AG20443 (cell line): Measurements from ENCODE around the gene PROCR.
"Not testable (repeated sequence)": the region's sequence is repeated elsewhere in the genome, so short reads cannot be mapped to it uniquely, and the experiment has no call there.

ENCODE experiments used
- DNase-seq: peaks from one replicate; pipeline ENCODE4 v3.0.0; 2012; ENCODE audit warnings: low spot score, mixed read lengths

PROCR gene

GRCh38 chr20:35171753-35172433 is at the start of gene PROCR:
PROCR (plus strand) TSS chr20:35172072; CDS start chr20:35172155, 83 bp downstream.
- DNase-seq = peak; percentile 94

DNA sequence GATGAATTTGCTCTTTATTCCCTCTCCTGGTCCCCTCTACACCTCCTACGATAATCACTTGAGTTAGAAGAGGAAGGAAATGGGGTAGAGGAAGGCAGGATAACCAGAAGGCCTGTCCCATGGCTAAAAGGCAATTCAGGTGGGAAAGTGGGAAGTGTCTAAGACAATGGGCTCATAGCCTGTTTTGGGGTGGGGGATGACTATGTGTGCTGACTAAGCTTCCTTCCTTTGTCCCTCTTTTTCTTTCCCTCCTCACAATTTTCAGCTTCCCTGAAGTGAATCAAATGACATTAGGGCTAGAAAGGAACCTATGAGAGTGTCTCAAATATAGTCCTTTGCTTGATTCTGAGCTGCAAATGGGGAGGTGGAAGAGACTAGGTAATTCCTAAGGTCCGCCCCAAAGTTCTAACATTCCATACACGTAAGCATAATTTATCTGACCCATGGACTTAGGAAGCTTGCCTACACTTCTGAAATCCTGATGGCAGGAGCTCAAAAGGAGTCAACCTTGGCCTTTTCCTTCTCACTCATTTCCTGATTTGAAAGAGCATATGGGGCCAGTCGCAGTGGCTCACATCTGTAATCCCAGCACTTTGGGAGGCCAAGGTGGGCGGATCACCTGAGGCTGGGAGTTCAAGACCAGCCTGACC is 49.0 kb upstream of the PROCR start:
- no peak for DNase-seq

DNA sequence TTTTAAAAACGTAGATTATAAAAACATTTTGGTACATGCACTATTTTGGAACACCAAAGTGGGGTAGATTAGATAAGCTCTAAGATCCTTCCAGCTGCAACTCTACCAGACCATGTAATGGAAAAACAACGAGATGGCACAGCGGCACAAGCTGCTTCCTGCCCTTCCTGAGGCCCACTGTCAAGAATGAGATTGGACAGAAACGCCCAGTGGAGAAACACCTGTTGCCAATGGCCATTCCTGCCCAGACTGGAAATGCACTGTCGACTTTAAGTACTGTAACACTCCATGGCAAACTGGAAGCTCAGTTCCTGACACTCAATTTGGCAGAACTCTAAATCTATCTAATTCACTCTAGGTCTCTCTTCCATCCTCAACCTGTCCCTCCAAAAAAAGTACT is 46.1 kb upstream of the PROCR start:
- no peak for DNase-seq

- no peak for DNase-seq
Observed at GRCh38 chr20:35129647-35130069, 42.2 kb upstream of the PROCR start.

DNA sequence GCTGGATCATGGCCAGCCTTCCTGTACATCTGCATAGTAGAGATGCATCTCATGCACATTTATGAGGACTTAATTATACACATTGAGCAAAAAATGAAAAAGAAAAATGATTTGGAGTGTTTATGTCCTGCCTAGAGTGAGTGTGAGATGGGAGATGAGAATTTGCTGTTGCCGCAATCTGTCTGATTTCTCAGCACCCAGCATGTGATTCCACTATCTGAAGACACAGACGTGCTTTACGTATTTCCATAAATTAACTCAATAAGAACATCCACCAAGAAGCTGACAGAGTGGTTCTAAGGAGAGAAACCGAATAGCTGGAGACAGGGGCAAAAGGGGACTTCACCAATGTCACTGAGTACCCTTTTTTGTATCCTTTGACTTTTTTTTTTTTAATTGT is 39.9 kb upstream of the PROCR start:
- no peak for DNase-seq

GRCh38 chr20:35133031-35133430 is 38.8 kb upstream of the PROCR start:
- no peak for DNase-seq

DNA sequence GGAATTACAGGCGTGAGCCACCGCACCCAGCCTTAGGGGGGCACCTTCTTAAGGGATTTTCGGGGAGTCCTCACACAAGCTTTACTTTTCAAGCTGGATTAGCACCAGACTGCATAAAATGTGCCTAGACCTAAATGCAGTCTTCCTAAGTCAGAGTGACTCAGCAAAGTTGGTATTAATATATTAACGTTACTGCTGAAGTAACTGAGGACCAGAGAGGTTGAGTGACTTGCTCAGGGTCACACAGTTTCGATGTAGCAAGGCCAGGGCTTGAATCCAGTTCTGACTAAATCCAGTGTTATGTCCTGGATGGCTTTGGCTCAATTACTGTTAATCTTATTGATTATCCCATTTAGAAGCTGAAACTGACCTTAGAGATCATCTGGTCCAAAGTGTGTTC is 38.1 kb upstream of the PROCR start:
- no peak for DNase-seq

DNA sequence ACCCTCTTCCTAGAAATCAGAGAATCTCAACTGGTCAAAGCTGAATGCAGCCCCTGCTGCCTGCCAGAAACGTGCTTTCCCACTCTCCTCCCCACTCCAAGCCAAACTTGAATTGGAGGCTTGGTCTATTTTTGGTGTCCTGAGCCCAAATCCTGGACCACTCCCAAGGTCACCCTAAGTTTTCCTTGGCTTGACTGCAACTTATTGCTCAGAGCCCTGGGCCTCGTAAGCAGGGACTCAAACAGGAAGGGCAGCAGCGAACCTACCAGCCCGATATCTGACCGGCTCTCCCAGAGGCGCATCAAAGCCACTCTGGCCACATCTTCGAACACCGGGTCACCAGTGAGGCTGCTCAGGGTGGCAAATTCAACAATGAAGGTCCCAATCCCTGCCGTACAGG is 37.4 kb upstream of the PROCR start:
- DNase-seq = no peak

DNA sequence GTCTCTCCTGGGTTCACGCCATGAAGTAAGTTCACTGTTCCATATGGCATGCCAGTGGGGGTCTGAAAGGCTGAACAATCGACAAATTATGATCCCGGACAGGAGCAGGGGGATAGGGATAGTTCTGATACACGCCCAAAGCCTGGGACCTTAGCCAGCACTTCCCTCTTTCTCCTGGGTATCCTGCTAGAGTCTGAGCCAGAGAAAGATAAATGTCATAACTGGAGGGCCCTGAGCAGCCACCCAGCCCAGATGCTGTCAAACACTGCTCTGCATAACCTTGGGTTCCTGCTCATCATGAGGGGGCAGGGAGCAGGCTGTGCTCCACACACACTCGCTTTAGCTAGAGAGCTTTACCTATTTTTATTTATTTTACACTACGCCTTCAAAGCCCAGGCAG is 37.0 kb upstream of the PROCR start:
- no peak for DNase-seq

- peak; percentile 75 for DNase-seq
Observed at GRCh38 chr20:35135867-35136586, 35.8 kb upstream of the PROCR start.

DNA sequence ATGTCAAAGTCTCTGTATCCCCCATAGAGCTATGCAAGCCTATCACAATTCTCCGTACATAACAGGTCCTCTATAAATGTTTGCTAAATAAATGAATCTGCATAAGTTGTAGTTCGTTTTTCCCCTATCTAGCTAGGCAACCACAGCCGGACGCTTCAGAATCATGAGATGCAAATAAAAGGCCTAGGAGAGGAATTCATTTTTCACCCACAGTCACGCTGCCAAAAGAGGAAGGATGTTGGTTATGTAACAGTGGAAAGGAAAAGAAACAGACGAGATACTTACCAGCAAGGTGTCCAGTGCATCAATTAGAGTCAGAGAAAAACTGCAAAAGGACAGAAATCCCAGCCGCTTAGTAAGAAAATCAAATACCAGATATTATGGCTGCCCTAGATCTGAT is 27.2 kb upstream of the PROCR start:
- no peak for DNase-seq

- peak; percentile 37 for DNase-seq
Observed at GRCh38 chr20:35145141-35145564, 26.7 kb upstream of the PROCR start.

- DNase-seq = peak; percentile 43
Observed at GRCh38 chr20:35146299-35146919, 25.5 kb upstream of the PROCR start.

- DNase-seq = peak; percentile 98
Observed at GRCh38 chr20:35146920-35147574, 24.8 kb upstream of the PROCR start, which contains the start of gene EDEM2. EDEM2 (minus strand) TSS chr20:35147336; CDS start chr20:35147258, 78 bp downstream.

DNA sequence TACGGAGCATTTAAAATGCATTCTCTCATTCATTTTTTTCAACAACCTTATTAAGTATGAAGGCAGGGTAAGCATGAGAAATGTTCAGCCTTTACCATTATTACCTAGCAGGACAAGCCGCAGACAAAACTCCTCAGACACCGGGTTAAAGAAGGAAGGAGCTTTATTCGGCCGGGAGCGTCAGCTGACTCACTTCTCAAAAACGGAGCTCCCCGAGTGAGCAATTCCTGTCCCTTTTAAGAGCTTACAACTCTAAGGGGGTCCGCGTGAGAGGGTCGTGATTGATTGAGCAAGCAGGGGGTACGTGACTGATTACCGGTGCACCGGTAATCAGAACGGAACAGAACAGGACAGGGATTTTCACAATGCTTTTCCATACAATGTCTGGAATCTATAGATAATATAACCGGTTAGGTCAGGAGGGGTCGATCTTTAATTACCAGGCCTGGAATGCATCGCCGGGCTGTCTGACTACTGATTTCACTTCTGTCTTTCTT is 24.2 kb upstream of the PROCR start:
- DNase-seq = not testable (repeated sequence)

DNA sequence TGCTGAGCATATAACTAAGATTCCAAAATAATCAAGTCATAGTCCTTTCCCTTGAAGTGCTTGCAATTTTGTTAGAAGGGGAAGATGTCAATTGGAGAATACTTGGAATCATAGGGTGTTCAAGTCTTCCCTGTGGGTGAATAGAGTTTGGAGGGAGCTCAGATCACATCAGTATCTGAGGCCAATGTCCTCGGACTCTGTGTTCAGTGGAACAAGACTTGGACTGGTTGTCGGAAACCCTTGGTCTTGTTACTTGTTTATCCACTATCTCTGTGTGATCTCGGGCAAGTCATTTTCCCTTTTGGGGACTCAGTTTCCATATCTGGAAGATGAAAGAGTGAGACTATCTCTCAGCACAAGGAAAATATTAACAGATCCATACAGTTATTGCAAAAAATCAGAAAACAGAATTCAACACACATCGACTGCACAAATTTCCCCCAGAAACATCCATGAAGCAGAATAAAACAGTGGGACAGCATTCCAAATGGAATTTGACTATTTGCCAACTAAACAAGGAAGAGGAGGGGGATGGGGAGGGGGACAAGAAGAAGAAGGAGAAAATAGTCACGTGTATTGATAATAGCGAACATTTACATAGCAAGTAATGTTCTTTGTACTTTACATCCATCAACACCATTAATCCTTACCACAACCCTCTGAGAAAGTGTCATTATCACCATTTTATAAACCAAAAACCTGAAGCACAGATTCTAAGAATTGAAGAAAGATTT is 20.9 kb upstream of the PROCR start:
- no peak for DNase-seq

DNA sequence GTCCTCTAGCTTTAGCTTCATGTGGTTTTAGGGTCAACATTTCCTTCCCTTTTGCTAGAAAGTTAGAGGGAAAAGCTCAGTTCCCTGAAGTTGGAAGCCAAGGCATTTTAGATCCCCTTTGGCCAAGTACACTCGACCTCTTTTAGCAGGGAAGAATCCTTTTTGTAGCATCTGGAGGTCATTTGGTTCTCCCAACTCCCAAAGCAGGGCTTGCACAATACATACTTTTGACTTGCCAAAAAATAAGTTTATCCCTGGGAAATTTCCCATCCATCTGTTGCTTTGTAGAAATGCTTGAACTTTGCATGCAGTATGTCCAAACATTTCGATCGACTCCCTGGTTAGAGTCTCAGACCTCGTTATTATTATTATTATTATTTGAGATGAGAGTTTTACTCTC is 20.1 kb upstream of the PROCR start:
- DNase-seq = peak; percentile 70

DNA sequence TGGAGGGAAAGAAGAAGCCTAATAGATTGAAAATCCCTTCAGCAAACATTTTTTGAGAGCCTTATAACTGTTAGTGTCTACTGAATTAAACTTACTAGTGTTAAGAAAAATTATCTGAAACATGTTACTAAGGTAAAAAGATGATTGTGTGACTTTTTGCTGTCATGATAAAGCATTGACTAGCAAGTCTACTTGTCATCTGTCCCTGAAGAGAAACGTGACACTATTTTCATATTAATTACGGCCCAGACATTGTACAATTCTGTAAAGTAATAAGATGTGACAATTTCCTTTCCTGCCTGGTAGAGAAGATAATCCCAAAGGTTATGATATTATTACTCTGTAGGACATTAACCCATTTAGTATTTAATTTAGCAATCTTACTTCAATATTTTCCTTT is 15.9 kb upstream of the PROCR start:
- DNase-seq = no peak

GRCh38 chr20:35156978-35157377 is 14.9 kb upstream of the PROCR start:
- no peak for DNase-seq

GRCh38 chr20:35160341-35160740 is 11.5 kb upstream of the PROCR start:
- not testable (repeated sequence) for DNase-seq

DNA sequence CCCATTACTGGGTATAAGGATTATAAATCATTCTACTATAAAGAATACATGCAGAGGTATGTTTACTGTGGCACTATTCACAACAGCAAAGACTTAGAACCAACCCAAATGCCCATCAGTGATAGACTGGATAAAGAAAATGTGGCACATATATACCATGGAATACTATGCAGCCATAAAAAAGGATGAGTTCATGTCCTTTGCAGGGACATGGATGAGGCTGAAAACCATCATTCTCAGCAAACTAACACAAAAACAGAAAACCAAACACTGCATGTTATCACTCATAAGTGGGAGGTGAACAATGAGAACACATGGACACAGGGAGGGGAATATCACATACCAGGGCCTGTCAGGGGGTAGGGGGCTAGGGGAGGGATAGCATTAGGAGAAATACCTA is 7.3 kb upstream of the PROCR start:
- not testable (repeated sequence) for DNase-seq
